ENCODE results near the gene ACSF3.
"Not testable (repeated sequence)": the region's sequence is repeated elsewhere in the genome, so short reads cannot be mapped to it uniquely, and the experiment has no call there.

ACSF3 gene

DNA sequence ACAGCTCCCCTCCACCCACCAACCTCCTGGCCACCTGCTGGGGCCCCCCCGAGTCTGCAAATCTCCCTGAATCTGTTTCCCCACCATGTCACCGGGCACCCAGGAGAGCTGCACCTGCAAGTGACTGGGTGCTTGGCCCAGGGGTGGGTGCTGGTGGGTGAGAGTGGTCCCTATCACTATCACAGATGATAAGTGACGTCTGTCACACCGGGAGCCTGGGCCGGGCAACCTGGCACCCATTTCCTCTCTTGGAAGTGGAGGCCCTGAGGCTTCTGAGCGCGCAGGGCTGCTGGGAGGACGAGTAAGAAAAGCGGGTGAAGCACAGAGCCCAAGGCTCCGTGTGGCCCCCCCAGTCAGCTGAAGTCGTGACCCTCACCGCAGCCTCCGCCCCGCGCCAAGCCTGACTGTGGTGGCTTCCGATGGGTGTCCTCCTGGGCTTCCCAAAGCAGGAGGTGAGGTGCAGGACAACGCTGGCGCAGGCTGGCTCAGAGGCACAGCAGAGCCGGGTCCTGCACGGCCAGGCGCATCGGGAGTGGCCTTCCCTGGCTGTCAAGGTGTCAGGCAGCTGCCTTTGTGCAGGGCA, 21.0 kb upstream of the ACSF3 start:
- no peak for DNase-seq (ENCODE audit: extremely low read depth in 1 of 2, low read depth in 1 of 2)

DNA sequence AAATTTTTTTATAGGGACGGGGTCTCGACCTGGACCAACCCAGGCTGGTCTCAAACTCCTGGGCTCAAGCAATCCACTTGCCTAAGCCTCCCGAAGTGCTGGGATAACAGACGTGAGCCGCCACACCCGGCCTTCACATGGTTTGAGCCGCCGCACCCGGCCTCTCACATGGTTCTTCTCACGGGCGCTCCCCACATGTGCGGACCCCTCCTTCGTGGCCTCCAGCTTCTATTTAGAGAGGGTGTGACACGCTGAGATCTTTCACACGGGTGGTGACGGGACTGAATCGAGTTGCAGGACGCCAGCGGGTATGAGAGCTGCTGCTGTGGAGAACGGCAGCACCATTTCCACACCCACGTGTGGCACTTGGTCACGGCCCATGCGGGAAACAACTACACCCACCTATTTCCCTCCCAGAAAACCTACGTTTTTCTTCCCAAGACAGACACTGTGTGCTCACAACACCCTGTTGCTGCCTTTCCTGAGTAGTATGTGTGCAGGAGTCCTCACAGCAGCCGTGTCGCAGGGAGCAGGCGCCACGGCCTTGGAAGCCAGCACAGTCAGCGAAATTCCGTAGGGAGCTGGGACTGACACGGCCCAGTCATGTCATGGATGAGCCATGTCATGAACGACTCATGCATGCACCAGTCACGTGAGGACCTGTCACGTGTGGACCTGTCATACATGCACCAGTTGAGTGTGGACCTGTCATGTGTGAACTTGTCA, 20.1 kb upstream of the ACSF3 start:
- DNase-seq (ENCODE audit: extremely low read depth in 1 of 2, low read depth in 1 of 2) = no peak

- DNase-seq (ENCODE audit: extremely low read depth in 1 of 2, low read depth in 1 of 2) = not testable (repeated sequence)
Observed at GRCh38 chr16:89074072-89074674, 19.5 kb upstream of the ACSF3 start.

DNA sequence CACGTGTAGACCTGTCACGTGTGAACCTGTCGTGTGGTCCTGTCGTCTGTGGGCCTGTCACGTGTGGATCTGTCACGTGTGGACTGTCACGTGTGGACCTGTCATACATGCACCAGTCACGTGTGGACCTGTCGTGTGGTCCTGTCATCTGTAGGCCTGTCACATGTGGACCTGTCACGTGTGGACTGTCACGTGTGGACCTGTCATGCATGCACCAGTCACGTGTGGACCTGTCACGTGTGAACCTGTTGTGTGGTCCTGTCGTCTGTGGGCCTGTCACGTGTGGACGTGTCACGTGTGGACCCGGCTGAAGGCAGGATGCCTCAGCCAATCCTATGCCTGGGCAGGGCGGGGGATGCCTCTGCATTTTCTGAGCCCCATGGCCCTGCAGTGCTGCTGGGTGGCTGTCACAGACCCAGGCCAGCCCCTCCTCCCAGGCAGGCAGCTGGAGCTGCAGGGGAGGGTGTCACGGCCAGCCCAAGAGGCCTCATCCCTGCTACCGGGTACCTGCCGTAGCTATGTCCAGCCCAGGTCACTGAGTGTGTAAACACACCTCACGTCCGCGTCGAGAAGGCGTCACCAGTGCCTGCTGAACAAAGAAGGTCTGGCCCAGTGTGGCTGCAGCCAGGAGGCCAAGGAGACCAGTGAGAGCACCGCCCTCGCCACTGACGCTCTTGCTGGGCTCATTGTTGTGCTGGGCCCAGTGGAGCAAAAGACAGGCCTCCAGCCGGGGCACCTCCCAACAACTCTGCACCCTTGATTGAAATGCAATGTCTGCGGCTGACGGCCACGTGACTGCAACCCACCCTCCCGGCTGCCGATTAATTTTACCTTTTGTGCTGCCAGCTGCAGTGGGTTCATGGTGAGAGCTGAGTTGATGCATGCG, 18.6 kb upstream of the ACSF3 start:
- DNase-seq (ENCODE audit: extremely low read depth in 1 of 2, low read depth in 1 of 2) = no peak

- no peak for DNase-seq (ENCODE audit: extremely low read depth in 1 of 2, low read depth in 1 of 2)
Observed at GRCh38 chr16:89076159-89076558, 17.5 kb upstream of the ACSF3 start.

- DNase-seq (ENCODE audit: extremely low read depth in 1 of 2, low read depth in 1 of 2) = no peak
Observed at GRCh38 chr16:89077076-89077475, 16.6 kb upstream of the ACSF3 start.

GRCh38 chr16:89078172-89078571, 15.5 kb upstream of the ACSF3 start:
- DNase-seq (ENCODE audit: extremely low read depth in 1 of 2, low read depth in 1 of 2) = no peak

DNA sequence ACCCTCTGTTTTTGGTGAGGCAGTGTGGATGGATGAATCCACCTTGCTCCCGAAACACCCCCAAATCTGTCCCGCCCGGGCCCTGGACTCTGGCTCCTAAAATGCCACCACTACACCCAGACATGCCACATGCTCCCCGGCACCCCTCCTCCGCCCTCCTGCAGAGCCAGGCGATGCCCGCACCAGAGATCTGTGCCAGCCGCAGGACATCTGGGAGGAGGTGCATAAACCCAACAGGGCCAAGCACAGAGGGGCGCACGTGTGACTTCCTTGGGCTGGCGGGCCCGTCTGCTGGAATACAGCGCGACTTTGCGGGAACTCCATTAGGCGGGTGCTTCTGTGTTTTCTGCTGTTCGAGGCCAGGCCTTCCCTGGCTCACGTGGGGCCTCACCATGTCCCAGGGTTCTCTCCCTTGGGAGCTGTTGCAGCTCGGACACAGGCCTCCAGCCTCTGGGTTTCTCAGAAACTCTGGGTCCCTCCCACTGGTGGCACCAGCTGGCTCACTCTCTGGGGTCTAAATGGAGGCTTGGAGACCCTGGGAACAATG, 14.1 kb upstream of the ACSF3 start:
- DNase-seq (ENCODE audit: extremely low read depth in 1 of 2, low read depth in 1 of 2) = no peak

DNA sequence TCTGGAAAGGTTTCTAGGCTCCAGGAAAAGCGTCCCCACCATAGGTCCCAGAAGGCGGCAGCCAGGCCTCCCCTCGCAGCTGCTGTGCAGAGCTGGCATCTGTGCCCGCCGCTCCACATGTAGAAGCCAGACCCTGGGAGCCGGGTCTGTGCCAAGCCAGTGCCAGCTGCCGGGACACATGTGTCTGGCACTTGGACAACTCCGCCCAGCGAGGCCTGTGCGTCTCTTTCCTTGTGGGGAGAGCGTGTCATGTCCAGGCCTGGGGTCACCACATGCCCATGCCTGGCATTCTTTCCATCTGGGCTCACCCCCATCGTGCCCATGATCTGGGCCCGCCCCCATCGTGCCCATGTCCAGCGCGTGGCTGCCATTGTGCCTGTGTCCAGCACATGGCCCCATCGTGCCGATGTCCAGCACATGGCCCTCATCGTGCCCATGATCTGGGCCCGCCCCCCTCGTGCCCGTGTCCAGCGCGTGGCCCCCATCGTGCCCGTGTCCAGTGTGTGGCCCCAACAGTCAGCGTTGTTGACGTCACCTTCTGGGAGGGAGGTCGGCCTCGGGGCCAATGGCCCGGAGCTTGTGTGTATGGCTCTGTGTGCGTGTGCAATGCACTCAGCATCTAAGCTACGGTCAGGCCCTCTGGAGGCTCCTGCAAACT, 13.3 kb upstream of the ACSF3 start:
- DNase-seq (ENCODE audit: extremely low read depth in 1 of 2, low read depth in 1 of 2) = no peak

GRCh38 chr16:89081556-89081955, 12.1 kb upstream of the ACSF3 start:
- DNase-seq (ENCODE audit: extremely low read depth in 1 of 2, low read depth in 1 of 2) = no peak

DNA sequence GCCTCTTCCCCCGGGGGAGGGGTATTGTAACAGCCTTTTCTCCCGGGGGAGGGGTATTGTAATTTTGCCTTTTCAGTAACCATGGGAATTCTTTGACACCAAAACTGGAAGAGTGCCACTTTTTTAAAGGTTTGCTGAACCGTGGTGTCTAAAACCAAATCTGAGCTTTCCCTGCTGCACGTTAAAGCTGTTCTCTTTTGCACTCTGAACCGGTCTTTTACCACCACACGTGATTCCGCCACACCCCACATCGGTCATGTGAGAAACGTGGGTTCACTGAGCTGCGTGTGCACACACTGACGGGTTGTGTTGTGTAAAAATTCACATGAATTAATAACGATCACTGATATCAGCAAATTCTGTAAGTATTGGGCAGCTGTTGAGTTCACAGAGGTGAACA, 9.2 kb upstream of the ACSF3 start:
- no peak for DNase-seq (ENCODE audit: extremely low read depth in 1 of 2, low read depth in 1 of 2)

DNA sequence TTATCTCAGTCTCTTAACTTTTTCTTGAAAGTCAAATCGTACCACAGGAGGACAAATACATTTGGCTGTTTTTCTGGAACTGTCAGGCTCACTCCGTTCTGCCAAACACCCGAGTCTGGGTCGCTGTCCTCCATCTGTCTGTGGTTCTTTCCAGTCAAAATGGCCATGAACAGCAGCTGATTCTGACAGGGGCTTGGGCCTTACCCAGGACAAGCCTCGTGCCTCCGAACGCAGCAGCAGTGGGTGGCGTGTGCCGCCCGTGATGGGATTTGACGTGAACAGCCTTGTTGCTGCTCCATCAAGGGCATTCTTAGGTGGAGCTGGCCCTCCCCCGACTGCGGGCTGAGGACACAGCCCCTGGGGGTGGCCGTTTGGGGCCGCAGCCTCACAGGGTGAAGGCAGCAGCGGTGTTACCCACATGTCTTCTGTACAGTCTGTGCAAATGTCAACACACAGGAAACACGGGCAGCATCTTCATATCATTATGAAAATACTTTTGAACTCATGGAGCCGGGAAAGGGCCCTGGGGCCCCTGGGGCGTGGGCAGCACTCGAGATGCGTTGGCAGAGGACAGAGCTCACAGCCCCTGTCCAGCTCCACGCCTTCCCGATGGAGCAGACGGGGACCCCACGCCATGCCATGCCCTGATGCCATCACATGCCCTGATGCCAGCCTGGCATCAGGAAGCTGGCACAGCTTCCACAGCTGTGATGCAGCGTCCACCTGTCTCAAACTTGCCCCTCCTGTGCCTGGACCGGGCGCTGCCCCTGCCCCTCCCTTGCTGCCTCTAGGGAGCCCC, 8.6 kb upstream of the ACSF3 start:
- no peak for DNase-seq (ENCODE audit: extremely low read depth in 1 of 2, low read depth in 1 of 2)

DNA sequence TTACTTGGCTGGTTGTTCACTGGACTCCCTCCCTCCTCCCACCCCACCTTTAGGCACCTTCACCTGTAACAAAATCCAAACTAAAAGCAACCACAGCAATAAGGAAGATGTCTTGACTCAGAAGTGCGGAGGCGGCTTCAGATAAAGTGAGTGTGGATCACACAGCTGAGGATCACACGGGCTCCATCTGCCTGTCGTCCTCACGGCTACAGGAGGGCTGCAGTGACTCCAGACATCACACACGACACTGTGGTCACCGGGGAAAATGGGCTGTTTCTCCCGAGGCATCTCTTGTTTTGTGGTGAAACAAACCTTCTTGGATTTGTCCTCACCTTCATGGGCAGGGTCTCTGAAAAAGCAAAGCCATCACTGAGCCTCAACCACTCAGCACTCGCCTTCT, 7.9 kb upstream of the ACSF3 start:
- DNase-seq (ENCODE audit: extremely low read depth in 1 of 2, low read depth in 1 of 2) = no peak

- DNase-seq (ENCODE audit: extremely low read depth in 1 of 2, low read depth in 1 of 2) = no peak
Observed at GRCh38 chr16:89087922-89088497, 5.6 kb upstream of the ACSF3 start.

- DNase-seq (ENCODE audit: extremely low read depth in 1 of 2, low read depth in 1 of 2) = no peak
Observed at GRCh38 chr16:89089120-89089519, 4.5 kb upstream of the ACSF3 start.

DNA sequence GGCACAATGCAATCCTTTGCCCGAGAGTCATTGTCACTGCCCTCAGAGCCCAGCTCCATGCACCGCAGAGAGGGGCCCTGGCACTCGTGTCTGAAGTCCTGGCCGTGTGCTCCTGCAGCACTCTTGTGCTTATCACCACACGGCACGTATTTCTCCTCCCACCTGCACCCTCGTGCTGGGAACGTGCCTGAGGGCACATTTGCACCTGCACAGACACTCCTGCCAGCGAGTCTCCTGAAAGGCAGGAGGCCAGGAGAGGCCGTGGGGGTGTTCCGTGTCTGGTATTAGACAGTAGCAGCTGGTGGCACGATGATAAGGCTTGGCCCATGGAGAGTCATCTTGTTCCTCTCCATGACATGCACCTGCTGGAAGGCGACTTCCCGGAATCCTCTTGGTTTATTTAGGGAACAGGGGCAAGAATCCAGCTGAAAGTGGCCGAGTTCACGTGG, 3.4 kb upstream of the ACSF3 start:
- no peak for DNase-seq (ENCODE audit: extremely low read depth in 1 of 2, low read depth in 1 of 2)

- DNase-seq (ENCODE audit: extremely low read depth in 1 of 2, low read depth in 1 of 2) = no peak
Observed at GRCh38 chr16:89090669-89091426, 2.8 kb upstream of the ACSF3 start.

DNA sequence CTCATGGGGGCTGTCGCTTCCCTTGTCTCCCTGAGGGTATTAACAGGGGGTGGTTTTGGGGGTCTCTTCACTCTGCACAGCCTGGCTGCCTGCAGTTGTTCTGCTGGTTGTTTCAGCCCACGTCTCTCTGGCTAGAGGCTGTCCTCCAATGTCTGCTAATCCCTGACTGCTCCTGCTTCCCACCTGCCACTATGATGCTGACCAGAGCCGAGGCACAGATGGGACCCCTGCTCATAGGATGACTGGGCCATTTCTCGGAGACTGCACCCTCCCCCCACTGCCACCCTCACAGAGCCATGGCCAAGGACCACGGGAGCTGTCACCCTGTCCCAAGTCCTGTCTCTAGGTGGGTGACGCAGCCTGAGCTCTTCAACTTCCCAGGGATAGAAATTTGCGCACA, 1.6 kb upstream of the ACSF3 start:
- DNase-seq (ENCODE audit: extremely low read depth in 1 of 2, low read depth in 1 of 2) = no peak

DNA sequence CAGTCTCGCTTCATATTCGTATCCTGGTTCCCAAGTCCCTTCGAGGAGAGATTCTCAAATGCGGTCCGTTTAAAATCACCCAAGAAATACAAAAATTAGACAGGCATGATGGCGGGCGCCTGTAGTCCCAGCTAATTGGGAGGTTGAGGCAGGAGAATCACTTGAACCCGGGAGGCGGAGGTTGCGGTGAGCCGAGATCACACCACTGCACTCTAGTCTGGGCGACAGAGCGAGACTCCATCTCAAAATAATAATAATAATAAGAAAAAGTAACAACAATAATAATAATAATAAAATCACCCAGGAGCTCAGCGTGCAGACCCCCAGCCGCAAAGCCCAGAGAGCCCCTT, 425 bp upstream of the ACSF3 start:
- not testable (repeated sequence) for DNase-seq (ENCODE audit: extremely low read depth in 1 of 2, low read depth in 1 of 2)
